T-helper 1 cell treated with Interleukin-12 subunit alpha and Interleukin-12 subunit beta and Interleukin-4 antibody, amounts not matched to agents 30 μg/mL and 1 μg/mL, for 36 hours (primary cell): ENCODE results near the gene RYR1.
"Not testable (repeated sequence)": the region's sequence is repeated elsewhere in the genome, so short reads cannot be mapped to it uniquely, and the experiment has no call there.

Experiments
- H3K27ac Mint-ChIP-seq: one replicate; pipeline ENCODE4 v1.8.0; 2021; ENCODE audit warnings: mild to moderate bottlenecking, mixed read lengths
- H3K27me3 Mint-ChIP-seq: one replicate; pipeline ENCODE4 v1.8.0; 2021; ENCODE audit warnings: low read depth, mixed read lengths
- H3K36me3 Mint-ChIP-seq: one replicate; pipeline ENCODE4 v1.8.0; 2021; ENCODE audit warnings: low read depth, mixed read lengths
- H3K4me1 Mint-ChIP-seq: one replicate; pipeline ENCODE4 v1.8.0; 2021; ENCODE audit warnings: low read depth, mixed read lengths
- H3K4me3 Mint-ChIP-seq: one replicate; pipeline ENCODE4 v1.8.0; 2021; ENCODE audit warnings: mild to moderate bottlenecking, moderate library complexity, mixed read lengths
- H3K9me3 Mint-ChIP-seq: one replicate; pipeline ENCODE4 v1.8.0; 2021; ENCODE audit warnings: mixed read lengths

Gene RYR1

DNA sequence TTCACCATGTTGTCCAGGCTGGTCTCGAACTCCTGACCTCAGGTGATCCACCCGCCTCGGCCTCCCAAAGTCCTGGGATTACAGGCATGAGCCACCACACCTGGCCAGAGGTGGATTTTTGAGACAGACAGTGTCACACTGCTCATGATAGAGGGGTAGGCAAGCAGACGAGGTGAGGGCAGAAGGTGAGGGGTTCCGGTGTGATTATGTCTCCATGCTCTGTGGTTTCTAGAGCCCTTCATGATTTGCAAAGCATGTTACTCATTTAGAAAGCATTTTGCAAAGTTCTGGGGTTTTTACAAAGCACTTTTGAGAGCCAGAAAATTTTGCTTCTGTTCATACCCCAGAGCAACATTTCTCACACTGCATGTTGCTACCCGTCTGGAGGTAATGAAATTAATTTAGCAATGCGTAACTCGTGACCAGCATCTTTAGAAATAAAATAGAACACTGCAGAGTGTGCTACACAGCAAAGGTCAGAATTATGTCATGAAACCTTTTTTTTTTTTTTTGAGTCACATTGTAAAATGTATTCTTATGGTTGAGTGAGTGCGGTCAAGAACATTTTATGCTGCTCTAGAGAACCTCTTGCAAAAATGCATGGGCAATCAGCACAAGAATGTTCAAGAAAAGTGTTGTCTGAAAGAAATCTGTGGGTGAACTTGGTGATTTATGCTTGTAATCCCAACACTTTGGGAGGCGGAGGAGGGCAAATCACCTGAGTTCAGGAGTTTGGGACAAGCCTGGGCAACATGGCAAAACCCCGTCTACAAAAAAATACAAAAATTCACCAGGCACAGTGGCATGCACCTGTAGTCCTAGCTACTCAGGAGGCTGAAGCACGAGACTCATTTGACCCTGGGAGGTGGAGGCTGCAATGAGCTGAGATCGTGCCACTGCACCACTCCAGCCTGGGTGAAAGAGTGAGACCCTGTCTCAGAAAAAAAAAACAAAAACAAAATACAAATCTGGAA lies 126.2 kb downstream of the RYR1 start:
- peaks cover 39% of the 10 kb centered on the region for H3K4me1 Mint-ChIP-seq
- H3K27ac Mint-ChIP-seq = peak overlapping the region; percentile 83
- peak overlapping the region; percentile 34 for H3K4me3 Mint-ChIP-seq
- no peaks in the 10 kb centered on the region for H3K36me3 Mint-ChIP-seq
- no peaks in the 10 kb centered on the region for H3K9me3 Mint-ChIP-seq
- peaks cover 16% of the 10 kb centered on the region for H3K27me3 Mint-ChIP-seq

DNA sequence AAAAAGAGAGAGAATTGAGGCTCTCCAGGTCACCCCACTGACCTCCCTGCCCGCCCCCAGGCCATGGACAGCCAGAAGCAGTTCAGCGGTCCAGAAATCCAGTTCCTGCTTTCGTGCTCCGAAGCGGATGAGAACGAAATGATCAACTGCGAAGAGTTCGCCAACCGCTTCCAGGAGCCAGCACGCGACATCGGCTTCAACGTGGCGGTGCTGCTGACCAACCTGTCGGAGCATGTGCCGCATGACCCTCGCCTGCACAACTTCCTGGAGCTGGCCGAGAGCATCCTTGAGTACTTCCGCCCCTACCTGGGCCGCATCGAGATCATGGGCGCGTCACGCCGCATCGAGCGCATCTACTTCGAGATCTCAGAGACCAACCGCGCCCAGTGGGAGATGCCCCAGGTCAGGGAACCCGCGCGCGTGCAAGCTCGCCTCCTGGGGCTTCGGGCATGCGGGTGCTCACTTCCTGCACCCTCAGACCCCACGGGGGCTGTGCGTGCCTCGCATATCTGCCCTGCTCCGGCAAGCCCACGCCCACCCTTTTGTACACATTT lies 127.6 kb downstream of the RYR1 start:
- H3K4me3 Mint-ChIP-seq = no peak overlapping the region

GRCh38 chr19:38561658-38562057 lies 128.2 kb downstream of the RYR1 start:
- Mint-ChIP-seq H3K9me3 (no peaks in the 10 kb centered on the region), H3K27ac (peak overlapping the region; percentile 49), H3K4me1 (peaks cover 34% of the 10 kb centered on the region), H3K36me3 (peaks cover 2% of the 10 kb centered on the region), H3K27me3 (peaks cover 28% of the 10 kb centered on the region), H3K4me3 (peak overlapping the region; percentile 3)

More for the DNA sequence above, 127.6 kb downstream of the RYR1 start:
- peaks cover 35% of the 10 kb centered on the region for H3K4me1 Mint-ChIP-seq
- peaks cover 2% of the 10 kb centered on the region for H3K36me3 Mint-ChIP-seq
- no peak overlapping the region for H3K27ac Mint-ChIP-seq
- no peaks in the 10 kb centered on the region for H3K9me3 Mint-ChIP-seq
- peaks cover 25% of the 10 kb centered on the region for H3K27me3 Mint-ChIP-seq

- H3K9me3 Mint-ChIP-seq = no peaks in the 10 kb centered on the region
- H3K36me3 Mint-ChIP-seq = peaks cover 2% of the 10 kb centered on the region
- peak overlapping the region; percentile 49 for H3K27ac Mint-ChIP-seq
- peaks cover 30% of the 10 kb centered on the region for H3K27me3 Mint-ChIP-seq
- peaks cover 32% of the 10 kb centered on the region for H3K4me1 Mint-ChIP-seq
- no peak overlapping the region for H3K4me3 Mint-ChIP-seq
Measured at GRCh38 chr19:38562096-38562495, 128.6 kb downstream of the RYR1 start.

- Mint-ChIP-seq H3K4me3 (no peak overlapping the region), H3K27ac (no peak overlapping the region), H3K9me3 (no peaks in the 10 kb centered on the region)
Measured at GRCh38 chr19:38563475-38563874, 130.0 kb downstream of the RYR1 start.

DNA sequence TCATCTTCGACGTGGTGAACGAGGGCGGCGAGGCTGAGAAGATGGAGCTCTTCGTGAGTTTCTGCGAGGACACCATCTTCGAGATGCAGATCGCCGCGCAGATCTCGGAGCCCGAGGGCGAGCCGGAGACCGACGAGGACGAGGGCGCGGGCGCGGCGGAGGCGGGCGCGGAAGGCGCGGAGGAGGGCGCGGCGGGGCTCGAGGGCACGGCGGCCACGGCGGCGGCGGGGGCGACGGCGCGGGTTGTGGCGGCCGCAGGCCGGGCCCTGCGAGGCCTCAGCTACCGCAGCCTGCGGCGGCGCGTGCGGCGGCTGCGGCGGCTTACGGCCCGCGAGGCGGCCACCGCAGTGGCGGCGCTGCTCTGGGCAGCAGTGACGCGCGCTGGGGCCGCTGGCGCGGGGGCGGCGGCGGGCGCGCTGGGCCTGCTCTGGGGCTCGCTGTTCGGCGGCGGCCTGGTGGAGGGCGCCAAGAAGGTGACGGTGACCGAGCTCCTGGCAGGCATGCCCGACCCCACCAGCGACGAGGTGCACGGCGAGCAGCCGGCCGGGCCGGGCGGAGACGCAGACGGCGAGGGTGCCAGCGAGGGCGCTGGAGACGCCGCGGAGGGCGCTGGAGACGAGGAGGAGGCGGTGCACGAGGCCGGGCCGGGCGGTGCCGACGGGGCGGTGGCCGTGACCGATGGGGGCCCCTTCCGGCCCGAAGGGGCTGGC lies 131.6 kb downstream of the RYR1 start:
- no peaks in the 10 kb centered on the region for H3K9me3 Mint-ChIP-seq
- H3K4me3 Mint-ChIP-seq = peak overlapping the region; percentile 54
- H3K36me3 Mint-ChIP-seq = peaks cover 2% of the 10 kb centered on the region
- H3K4me1 Mint-ChIP-seq = peaks cover 16% of the 10 kb centered on the region
- H3K27me3 Mint-ChIP-seq = peaks cover 41% of the 10 kb centered on the region
- no peak overlapping the region for H3K27ac Mint-ChIP-seq

More at GRCh38 chr19:38563475-38563874, 130.0 kb downstream of the RYR1 start:
- H3K36me3 Mint-ChIP-seq = peaks cover 2% of the 10 kb centered on the region
- H3K27me3 Mint-ChIP-seq = peaks cover 41% of the 10 kb centered on the region
- H3K4me1 Mint-ChIP-seq = peaks cover 27% of the 10 kb centered on the region

GRCh38 chr19:38565691-38566105 lies 132.2 kb downstream of the RYR1 start:
- peaks cover 2% of the 10 kb centered on the region for H3K36me3 Mint-ChIP-seq
- H3K4me1 Mint-ChIP-seq = peaks cover 15% of the 10 kb centered on the region
- H3K27me3 Mint-ChIP-seq = peaks cover 41% of the 10 kb centered on the region
- H3K27ac Mint-ChIP-seq = no peak overlapping the region
- H3K9me3 Mint-ChIP-seq = no peaks in the 10 kb centered on the region
- peak overlapping the region; percentile 66 for H3K4me3 Mint-ChIP-seq

GRCh38 chr19:38569368-38569983 lies 136.0 kb downstream of the RYR1 start:
- Mint-ChIP-seq H3K27ac (no peak overlapping the region), H3K36me3 (peaks cover 2% of the 10 kb centered on the region), H3K4me1 (peaks cover 4% of the 10 kb centered on the region), H3K4me3 (no peak overlapping the region), H3K9me3 (no peaks in the 10 kb centered on the region), H3K27me3 (peaks cover 27% of the 10 kb centered on the region)

- no peaks in the 10 kb centered on the region for H3K36me3 Mint-ChIP-seq
- no peaks in the 10 kb centered on the region for H3K4me1 Mint-ChIP-seq
- H3K27me3 Mint-ChIP-seq = peaks cover 13% of the 10 kb centered on the region
- no peak overlapping the region for H3K4me3 Mint-ChIP-seq
- H3K9me3 Mint-ChIP-seq = no peaks in the 10 kb centered on the region
- H3K27ac Mint-ChIP-seq = no peak overlapping the region
Measured at GRCh38 chr19:38571682-38572081, 138.2 kb downstream of the RYR1 start.

GRCh38 chr19:38577826-38578225 lies 144.3 kb downstream of the RYR1 start:
- H3K4me1 Mint-ChIP-seq = peaks cover 8% of the 10 kb centered on the region
- H3K27me3 Mint-ChIP-seq = no peaks in the 10 kb centered on the region
- no peaks in the 10 kb centered on the region for H3K36me3 Mint-ChIP-seq
- H3K27ac Mint-ChIP-seq = no peak overlapping the region
- H3K9me3 Mint-ChIP-seq = no peaks in the 10 kb centered on the region
- no peak overlapping the region for H3K4me3 Mint-ChIP-seq

DNA sequence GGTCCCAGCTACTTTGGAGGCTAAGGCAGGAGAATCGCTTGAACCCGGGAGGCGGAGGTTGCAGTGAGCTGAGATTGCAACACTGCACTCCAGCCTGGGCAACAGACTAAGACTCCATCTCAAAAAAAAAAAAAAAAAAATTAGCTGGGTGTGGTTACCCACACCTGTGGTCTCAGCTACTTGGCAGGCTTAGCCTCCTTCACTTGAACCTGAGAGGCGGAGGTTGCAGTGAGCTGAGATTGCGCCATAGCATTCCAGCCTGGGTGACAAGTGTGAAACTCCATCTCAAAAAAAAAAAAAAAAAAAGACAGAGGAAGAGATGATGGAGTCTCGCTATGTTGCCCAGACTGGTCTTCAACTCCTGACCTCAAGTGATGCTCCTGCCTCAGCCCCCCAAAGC lies 145.8 kb downstream of the RYR1 start:
- peaks cover 13% of the 10 kb centered on the region for H3K4me1 Mint-ChIP-seq
- not testable (repeated sequence) for H3K27ac Mint-ChIP-seq, H3K36me3 Mint-ChIP-seq, H3K27me3 Mint-ChIP-seq, H3K9me3 Mint-ChIP-seq, H3K4me3 Mint-ChIP-seq

GRCh38 chr19:38580080-38580479 lies 146.6 kb downstream of the RYR1 start:
- no peak overlapping the region for H3K27ac Mint-ChIP-seq
- H3K4me3 Mint-ChIP-seq = no peak overlapping the region
- H3K36me3 Mint-ChIP-seq = no peaks in the 10 kb centered on the region
- no peaks in the 10 kb centered on the region for H3K27me3 Mint-ChIP-seq
- peaks cover 13% of the 10 kb centered on the region for H3K4me1 Mint-ChIP-seq
- H3K9me3 Mint-ChIP-seq = no peaks in the 10 kb centered on the region

DNA sequence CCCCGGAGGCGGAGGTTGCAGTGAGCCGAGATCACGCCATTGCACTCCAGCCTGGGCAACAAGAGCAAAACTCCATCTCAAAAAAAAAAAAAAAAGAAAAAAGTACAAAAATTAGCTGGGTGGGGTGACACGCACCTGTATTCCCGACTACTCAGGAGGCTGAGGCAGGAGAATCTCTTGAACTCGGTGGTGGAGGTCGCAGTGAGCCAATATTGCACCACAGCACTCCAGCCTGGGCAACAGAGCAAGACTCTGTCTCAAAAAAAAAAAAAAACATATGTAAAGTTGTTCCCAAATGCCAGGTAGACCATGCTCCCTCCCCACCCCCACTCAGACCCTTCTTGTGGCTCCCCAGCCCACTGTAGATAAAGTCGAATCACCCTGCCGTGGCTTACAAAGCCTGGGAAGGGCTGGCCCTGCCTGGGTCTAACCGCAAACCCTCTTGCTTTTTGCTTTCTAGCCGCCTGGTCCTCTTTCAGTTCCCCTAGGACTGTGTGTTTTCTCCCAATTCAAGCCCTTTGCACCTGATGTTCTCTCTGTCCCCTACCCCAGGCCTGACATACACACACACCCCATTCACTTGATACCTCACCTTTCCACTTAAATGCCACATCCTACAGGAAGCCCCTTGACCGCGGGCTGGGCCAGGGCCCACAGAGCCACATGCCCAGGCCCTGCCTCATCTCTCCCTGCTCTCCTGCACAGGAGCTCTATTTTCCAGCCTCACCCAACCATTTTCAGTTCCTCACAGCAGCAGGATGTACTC lies 149.9 kb downstream of the RYR1 start:
- H3K4me3 Mint-ChIP-seq = no peak overlapping the region
- no peaks in the 10 kb centered on the region for H3K9me3 Mint-ChIP-seq
- no peaks in the 10 kb centered on the region for H3K27me3 Mint-ChIP-seq

GRCh38 chr19:38583985-38584305 lies 150.5 kb downstream of the RYR1 start:
- Mint-ChIP-seq H3K4me3 (no peak overlapping the region), H3K36me3 (peaks cover 11% of the 10 kb centered on the region)

More for the DNA sequence above, 149.9 kb downstream of the RYR1 start:
- H3K36me3 Mint-ChIP-seq = peaks cover 10% of the 10 kb centered on the region
- peak overlapping the region; percentile 16 for H3K27ac Mint-ChIP-seq
- H3K4me1 Mint-ChIP-seq = peaks cover 13% of the 10 kb centered on the region

More at GRCh38 chr19:38583985-38584305, 150.5 kb downstream of the RYR1 start:
- Mint-ChIP-seq H3K9me3 (no peaks in the 10 kb centered on the region), H3K27ac (peak overlapping the region; percentile 16), H3K27me3 (no peaks in the 10 kb centered on the region), H3K4me1 (peaks cover 11% of the 10 kb centered on the region)
